Nephron progenitor cell (in vitro differentiated cells): ENCODE measurements around the gene CCN5.

Experiments
- DNase-seq: peaks from one replicate; pipeline ENCODE4 v3.0.0; 2021
- H3K27ac Mint-ChIP-seq: 2 replicates; pipeline ENCODE4 v1.8.0; 2021; ENCODE audit warnings: mild to moderate bottlenecking, moderate library complexity, mixed read lengths
- H3K27me3 Mint-ChIP-seq: 2 replicates; pipeline ENCODE4 v1.8.0; 2021; ENCODE audit warnings: mild to moderate bottlenecking, low read depth, mixed read lengths; ENCODE audit not compliant: poor library complexity
- H3K36me3 Mint-ChIP-seq: 2 replicates; pipeline ENCODE4 v1.8.0; 2021; ENCODE audit warnings: low read depth, mixed read lengths
- H3K4me1 Mint-ChIP-seq: 2 replicates; pipeline ENCODE4 v1.8.0; 2021; ENCODE audit warnings: mixed read lengths
- H3K4me3 Mint-ChIP-seq: 2 replicates; pipeline ENCODE4 v1.8.0; 2021; ENCODE audit warnings: mild to moderate bottlenecking, moderate library complexity, mixed read lengths
- H3K9me3 Mint-ChIP-seq: 2 replicates; pipeline ENCODE4 v1.8.0; 2021; ENCODE audit warnings: mild to moderate bottlenecking, moderate library complexity, mixed read lengths
- CTCF ChIP-seq: fragments of 200-600 bp; sonication (generic); IDR thresholded peaks from 2 replicates; pipeline ENCODE4 v1.5.0; 2021; ENCODE audit warnings: antibody characterized with exemption

Gene CCN5

GRCh38 chr20:44727039-44727438 is 11.9 kb downstream of the CCN5 start:
- Mint-ChIP-seq H3K27ac (no peak overlapping the region), H3K9me3 (no peaks in the 10 kb centered on the region), H3K4me1 (peaks cover 11% of the 10 kb centered on the region), H3K27me3 (peaks cover 10% of the 10 kb centered on the region), H3K36me3 (no peaks in the 10 kb centered on the region), H3K4me3 (no peak overlapping the region)
- no peak for DNase-seq
- TF ChIP-seq CTCF, result no peak

GRCh38 chr20:44727651-44728050 is 12.5 kb downstream of the CCN5 start:
- Mint-ChIP-seq H3K27ac (no peak overlapping the region), H3K4me3 (no peak overlapping the region), H3K9me3 (no peaks in the 10 kb centered on the region), H3K27me3 (peaks cover 9% of the 10 kb centered on the region), H3K4me1 (peaks cover 11% of the 10 kb centered on the region), H3K36me3 (no peaks in the 10 kb centered on the region)
- no peak for DNase-seq
- TF ChIP-seq CTCF, result no peak

- peaks cover 19% of the 10 kb centered on the region for H3K4me1 Mint-ChIP-seq
- DNase-seq, result no peak
- no peaks in the 10 kb centered on the region for H3K36me3 Mint-ChIP-seq
- no peak overlapping the region for H3K4me3 Mint-ChIP-seq
- peaks cover 4% of the 10 kb centered on the region for H3K27me3 Mint-ChIP-seq
- H3K27ac Mint-ChIP-seq, result no peak overlapping the region
- TF ChIP-seq CTCF, result no peak
- H3K9me3 Mint-ChIP-seq, result no peaks in the 10 kb centered on the region
Observed at GRCh38 chr20:44728801-44729443, 13.8 kb downstream of the CCN5 start.

- Mint-ChIP-seq H3K27me3 (peaks cover 9% of the 10 kb centered on the region), H3K9me3 (no peaks in the 10 kb centered on the region), H3K4me1 (peaks cover 19% of the 10 kb centered on the region), H3K36me3 (no peaks in the 10 kb centered on the region), H3K4me3 (no peak overlapping the region), H3K27ac (peak overlapping the region; percentile 24)
- TF ChIP-seq CTCF, result no peak
- DNase-seq, result no peak
Observed at GRCh38 chr20:44730441-44730840, 15.3 kb downstream of the CCN5 start.

- H3K27ac Mint-ChIP-seq, result no peak overlapping the region
- DNase-seq, result no peak
- H3K36me3 Mint-ChIP-seq, result no peaks in the 10 kb centered on the region
- peaks cover 9% of the 10 kb centered on the region for H3K27me3 Mint-ChIP-seq
- peaks cover 1% of the 10 kb centered on the region for H3K9me3 Mint-ChIP-seq
- H3K4me3 Mint-ChIP-seq, result no peak overlapping the region
- peaks cover 26% of the 10 kb centered on the region for H3K4me1 Mint-ChIP-seq
- no peak for TF ChIP-seq CTCF
Observed at GRCh38 chr20:44731657-44732056, 16.5 kb downstream of the CCN5 start.

- no peak for DNase-seq
- Mint-ChIP-seq H3K27ac (no peak overlapping the region), H3K4me3 (no peak overlapping the region), H3K27me3 (peaks cover 9% of the 10 kb centered on the region), H3K9me3 (peaks cover 6% of the 10 kb centered on the region), H3K36me3 (no peaks in the 10 kb centered on the region), H3K4me1 (peaks cover 26% of the 10 kb centered on the region)
- TF ChIP-seq CTCF, result no peak
Observed at GRCh38 chr20:44732327-44732726, 17.2 kb downstream of the CCN5 start.
